H1 (cell line): ENCODE results near the gene SENP1. TPM values are rescaled to one million over a fixed set of nuclear protein-coding genes. Genes with fewer than 3 reads are reported as not detected.
A peak's percentile ranks its signal among the peaks of the same experiment; 100 is the strongest.

ENCODE experiments used
- RAD21 ChIP-seq, 2 experiments: IDR thresholded peaks in 1 of 2; conservative IDR thresholded peaks in 1 of 2; 2 replicates each; pipeline ENCODE4 v1.6.1; 2011; ENCODE audit warnings: low read depth in 2 of 2, low read length in 2 of 2, improper control_type of control experiment in 1 of 2, inconsistent platforms in 1 of 2, mild to moderate bottlenecking in 1 of 2, moderate library complexity in 1 of 2
- polyA plus RNA-seq, 7 experiments: library from polyadenylated mRNA; depleted of rRNA in 3 of 7; stranded (reverse) in 5 of 7; unstranded in 2 of 7; fragments of >200 nt in 5 of 7; fragments of 200-250 nt in 2 of 7; gene quantifications; 1 replicate in 5 of 7; 2 replicates in 1 of 7; 4 replicates in 1 of 7; pipeline versions ENCODE4 v1.2.1 to v1.2.3, GENCODE V29; 2011 to 2013; ENCODE audit warnings: missing spikeins in 2 of 7, mixed read lengths in 2 of 7
- total RNA-seq: library from RNA; stranded (reverse); fragmentation: NEBNext Ultra II Directional; extraction: Animal tissue kit (Norgen Biotek cat#: 25700); gene quantifications from 2 replicates; pipeline ENCODE4 v1.2.1, GENCODE V29; 2021
- TF ChIP-seq, protein P1 (sequence below): fragments of 300-600 bp; sonication (generic); IDR thresholded peaks from 2 replicates; pipeline ENCODE4 v1.7.1; 2012; ENCODE audit warnings: low read length, moderate library complexity, mild to moderate bottlenecking, inconsistent platforms; ENCODE audit not compliant: insufficient replicate concordance

Gene SENP1
- total and polyA plus RNA-seq, 2 of the 8 experiments (the other 6 are each of a cell fraction or from before 2014, with no cell fraction given), result 14.2 to 31.5 TPM

GRCh38 chr12:48084066-48084465 is 21.8 kb downstream of the SENP1 start (continued):
- TF ChIP-seq, protein P1, sequence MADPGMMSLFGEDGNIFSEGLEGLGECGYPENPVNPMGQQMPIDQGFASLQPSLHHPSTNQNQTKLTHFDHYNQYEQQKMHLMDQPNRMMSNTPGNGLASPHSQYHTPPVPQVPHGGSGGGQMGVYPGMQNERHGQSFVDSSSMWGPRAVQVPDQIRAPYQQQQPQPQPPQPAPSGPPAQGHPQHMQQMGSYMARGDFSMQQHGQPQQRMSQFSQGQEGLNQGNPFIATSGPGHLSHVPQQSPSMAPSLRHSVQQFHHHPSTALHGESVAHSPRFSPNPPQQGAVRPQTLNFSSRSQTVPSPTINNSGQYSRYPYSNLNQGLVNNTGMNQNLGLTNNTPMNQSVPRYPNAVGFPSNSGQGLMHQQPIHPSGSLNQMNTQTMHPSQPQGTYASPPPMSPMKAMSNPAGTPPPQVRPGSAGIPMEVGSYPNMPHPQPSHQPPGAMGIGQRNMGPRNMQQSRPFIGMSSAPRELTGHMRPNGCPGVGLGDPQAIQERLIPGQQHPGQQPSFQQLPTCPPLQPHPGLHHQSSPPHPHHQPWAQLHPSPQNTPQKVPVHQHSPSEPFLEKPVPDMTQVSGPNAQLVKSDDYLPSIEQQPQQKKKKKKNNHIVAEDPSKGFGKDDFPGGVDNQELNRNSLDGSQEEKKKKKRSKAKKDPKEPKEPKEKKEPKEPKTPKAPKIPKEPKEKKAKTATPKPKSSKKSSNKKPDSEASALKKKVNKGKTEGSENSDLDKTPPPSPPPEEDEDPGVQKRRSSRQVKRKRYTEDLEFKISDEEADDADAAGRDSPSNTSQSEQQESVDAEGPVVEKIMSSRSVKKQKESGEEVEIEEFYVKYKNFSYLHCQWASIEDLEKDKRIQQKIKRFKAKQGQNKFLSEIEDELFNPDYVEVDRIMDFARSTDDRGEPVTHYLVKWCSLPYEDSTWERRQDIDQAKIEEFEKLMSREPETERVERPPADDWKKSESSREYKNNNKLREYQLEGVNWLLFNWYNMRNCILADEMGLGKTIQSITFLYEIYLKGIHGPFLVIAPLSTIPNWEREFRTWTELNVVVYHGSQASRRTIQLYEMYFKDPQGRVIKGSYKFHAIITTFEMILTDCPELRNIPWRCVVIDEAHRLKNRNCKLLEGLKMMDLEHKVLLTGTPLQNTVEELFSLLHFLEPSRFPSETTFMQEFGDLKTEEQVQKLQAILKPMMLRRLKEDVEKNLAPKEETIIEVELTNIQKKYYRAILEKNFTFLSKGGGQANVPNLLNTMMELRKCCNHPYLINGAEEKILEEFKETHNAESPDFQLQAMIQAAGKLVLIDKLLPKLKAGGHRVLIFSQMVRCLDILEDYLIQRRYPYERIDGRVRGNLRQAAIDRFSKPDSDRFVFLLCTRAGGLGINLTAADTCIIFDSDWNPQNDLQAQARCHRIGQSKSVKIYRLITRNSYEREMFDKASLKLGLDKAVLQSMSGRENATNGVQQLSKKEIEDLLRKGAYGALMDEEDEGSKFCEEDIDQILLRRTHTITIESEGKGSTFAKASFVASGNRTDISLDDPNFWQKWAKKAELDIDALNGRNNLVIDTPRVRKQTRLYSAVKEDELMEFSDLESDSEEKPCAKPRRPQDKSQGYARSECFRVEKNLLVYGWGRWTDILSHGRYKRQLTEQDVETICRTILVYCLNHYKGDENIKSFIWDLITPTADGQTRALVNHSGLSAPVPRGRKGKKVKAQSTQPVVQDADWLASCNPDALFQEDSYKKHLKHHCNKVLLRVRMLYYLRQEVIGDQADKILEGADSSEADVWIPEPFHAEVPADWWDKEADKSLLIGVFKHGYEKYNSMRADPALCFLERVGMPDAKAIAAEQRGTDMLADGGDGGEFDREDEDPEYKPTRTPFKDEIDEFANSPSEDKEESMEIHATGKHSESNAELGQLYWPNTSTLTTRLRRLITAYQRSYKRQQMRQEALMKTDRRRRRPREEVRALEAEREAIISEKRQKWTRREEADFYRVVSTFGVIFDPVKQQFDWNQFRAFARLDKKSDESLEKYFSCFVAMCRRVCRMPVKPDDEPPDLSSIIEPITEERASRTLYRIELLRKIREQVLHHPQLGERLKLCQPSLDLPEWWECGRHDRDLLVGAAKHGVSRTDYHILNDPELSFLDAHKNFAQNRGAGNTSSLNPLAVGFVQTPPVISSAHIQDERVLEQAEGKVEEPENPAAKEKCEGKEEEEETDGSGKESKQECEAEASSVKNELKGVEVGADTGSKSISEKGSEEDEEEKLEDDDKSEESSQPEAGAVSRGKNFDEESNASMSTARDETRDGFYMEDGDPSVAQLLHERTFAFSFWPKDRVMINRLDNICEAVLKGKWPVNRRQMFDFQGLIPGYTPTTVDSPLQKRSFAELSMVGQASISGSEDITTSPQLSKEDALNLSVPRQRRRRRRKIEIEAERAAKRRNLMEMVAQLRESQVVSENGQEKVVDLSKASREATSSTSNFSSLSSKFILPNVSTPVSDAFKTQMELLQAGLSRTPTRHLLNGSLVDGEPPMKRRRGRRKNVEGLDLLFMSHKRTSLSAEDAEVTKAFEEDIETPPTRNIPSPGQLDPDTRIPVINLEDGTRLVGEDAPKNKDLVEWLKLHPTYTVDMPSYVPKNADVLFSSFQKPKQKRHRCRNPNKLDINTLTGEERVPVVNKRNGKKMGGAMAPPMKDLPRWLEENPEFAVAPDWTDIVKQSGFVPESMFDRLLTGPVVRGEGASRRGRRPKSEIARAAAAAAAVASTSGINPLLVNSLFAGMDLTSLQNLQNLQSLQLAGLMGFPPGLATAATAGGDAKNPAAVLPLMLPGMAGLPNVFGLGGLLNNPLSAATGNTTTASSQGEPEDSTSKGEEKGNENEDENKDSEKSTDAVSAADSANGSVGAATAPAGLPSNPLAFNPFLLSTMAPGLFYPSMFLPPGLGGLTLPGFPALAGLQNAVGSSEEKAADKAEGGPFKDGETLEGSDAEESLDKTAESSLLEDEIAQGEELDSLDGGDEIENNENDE, result no peak
- TF ChIP-seq RAD21 (IDR thresholded peaks at IDR 0.05 in 1 of 2, conservative IDR thresholded peaks at IDR 0.05 in 1 of 2; ENCODE audit: low read depth in 2 of 2, low read length in 2 of 2), result peak in 1 of 2 experiments; percentile 37; a peak in 3 of 4 replicates
